Mesodermal cell (in vitro differentiated cells): Measurements from ENCODE around the gene ZNF576.
A peak's percentile ranks its signal among the peaks of the same experiment; 100 is the strongest.
"Not testable (repeated sequence)": the region's sequence is repeated elsewhere in the genome, so short reads cannot be mapped to it uniquely, and the experiment has no call there.

ENCODE experiments used
- H3K27ac ChIP-seq: 2 replicates; pipeline ENCODE4 v1.7.0; 2013; ENCODE audit warnings: mild to moderate bottlenecking, low read depth, low read length, moderate library complexity; ENCODE audit not compliant: severe bottlenecking
- H3K36me3 ChIP-seq: 2 replicates; pipeline ENCODE4 v1.7.1; 2013; ENCODE audit warnings: mild to moderate bottlenecking, low read length, moderate library complexity; ENCODE audit not compliant: control insufficient read depth, insufficient read depth
- H3K4me1 ChIP-seq: one replicate; pipeline ENCODE4 v1.7.1; 2013; ENCODE audit warnings: mild to moderate bottlenecking, low read length; ENCODE audit not compliant: insufficient read depth, control insufficient read depth, poor library complexity, severe bottlenecking
- H3K4me3 ChIP-seq: 2 replicates; pipeline ENCODE4 v1.7.0; 2013; ENCODE audit warnings: low read length, control low read depth, mild to moderate bottlenecking; ENCODE audit not compliant: insufficient read depth, poor library complexity, severe bottlenecking; ENCODE audit errors: extremely low read depth
- H3K9me3 ChIP-seq: 2 replicates; pipeline ENCODE4 v1.7.1; 2013; ENCODE audit warnings: mild to moderate bottlenecking, low read length, moderate library complexity; ENCODE audit not compliant: control insufficient read depth
- WGBS, 2 experiments: methylation state at CpG; one replicate each; pipeline ENCODE4 v1.1.5; 2013; ENCODE audit warnings: missing lambda C conversion rate in 2 of 2; ENCODE audit not compliant: insufficient coverage in 2 of 2; 5-methylcytosine and 5-hydroxymethylcytosine counted together

ZNF576 gene

GRCh38 chr19:43575156-43575950, 21.0 kb upstream of the ZNF576 start, which contains the start of the genes PINLYP and XRCC1:
Gene PINLYP, plus strand, starts transcription at chr19:43575801. Its CDS starts 1,391 bp downstream, at chr19:43577192.
Gene XRCC1, minus strand, starts transcription at chr19:43575527. Its CDS starts 69 bp downstream, at chr19:43575458.
- H3K4me1 ChIP-seq, result peaks cover 7% of the 10 kb centered on the region
- peak within 1 kb of the TSS; percentile 90 for H3K4me3 ChIP-seq
- H3K27ac ChIP-seq, result peak within 1 kb of the TSS; percentile 77
- peaks cover 9% of the 10 kb centered on the region for H3K36me3 ChIP-seq
- H3K9me3 ChIP-seq, result no peaks in the 10 kb centered on the region
- 1% methylated on average over 34 to 36 of the region's 51 CpGs for WGBS, 2 experiments

- Histone ChIP-seq H3K4me1 (peaks cover 7% of the 10 kb centered on the region), H3K4me3 (peak overlapping the region; percentile 90), H3K27ac (peak overlapping the region; percentile 75), H3K9me3 (no peaks in the 10 kb centered on the region), H3K36me3 (peaks cover 6% of the 10 kb centered on the region)
- WGBS, 2 experiments, result 90% methylated on average over 27 to 32 of the region's 37 CpGs
Observed at GRCh38 chr19:43575955-43576878, 20.2 kb upstream of the ZNF576 start.

- Histone ChIP-seq H3K4me1 (peaks cover 7% of the 10 kb centered on the region), H3K36me3 (peaks cover 3% of the 10 kb centered on the region), H3K27ac (no peak overlapping the region), H3K9me3 (no peaks in the 10 kb centered on the region), H3K4me3 (no peak overlapping the region)
- WGBS, 2 experiments, result 92 to 100% methylated on average over 3 of the region's 3 CpGs
Observed at GRCh38 chr19:43578787-43579186, 17.6 kb upstream of the ZNF576 start.

GRCh38 chr19:43581467-43581866, 14.9 kb upstream of the ZNF576 start:
- 47 to 76% methylated on average over 3 to 5 of the region's 7 CpGs for WGBS, 2 experiments
- H3K36me3 ChIP-seq, result peaks cover 4% of the 10 kb centered on the region
- H3K4me3 ChIP-seq, result no peak overlapping the region
- H3K9me3 ChIP-seq, result no peaks in the 10 kb centered on the region
- no peak overlapping the region for H3K27ac ChIP-seq
- H3K4me1 ChIP-seq, result no peaks in the 10 kb centered on the region

GRCh38 chr19:43582495-43582894, 13.9 kb upstream of the ZNF576 start:
- Histone ChIP-seq H3K4me3 (no peak overlapping the region), H3K9me3 (no peaks in the 10 kb centered on the region), H3K36me3 (peaks cover 12% of the 10 kb centered on the region), H3K4me1 (no peaks in the 10 kb centered on the region), H3K27ac (no peak overlapping the region)
- WGBS, 2 experiments, result 100% methylated on average over 1 of the region's 2 CpGs

- Histone ChIP-seq H3K27ac (no peak overlapping the region), H3K9me3 (no peaks in the 10 kb centered on the region), H3K4me3 (no peak overlapping the region), H3K4me1 (no peaks in the 10 kb centered on the region), H3K36me3 (peaks cover 21% of the 10 kb centered on the region)
- WGBS, 2 experiments, result 100% methylated on average over 1 of the region's 1 CpG
Observed at GRCh38 chr19:43584484-43584883, 11.9 kb upstream of the ZNF576 start.

- Histone ChIP-seq H3K4me3 (no peak overlapping the region), H3K36me3 (peaks cover 39% of the 10 kb centered on the region), H3K4me1 (no peaks in the 10 kb centered on the region), H3K27ac (no peak overlapping the region), H3K9me3 (no peaks in the 10 kb centered on the region)
- 83 to 93% methylated on average over 2 of the region's 2 CpGs for WGBS, 2 experiments
Observed at GRCh38 chr19:43586346-43586745, 10.0 kb upstream of the ZNF576 start.

GRCh38 chr19:43587029-43587428, 9.4 kb upstream of the ZNF576 start:
- peaks cover 45% of the 10 kb centered on the region for H3K36me3 ChIP-seq
- H3K27ac ChIP-seq, H3K4me1 ChIP-seq, H3K4me3 ChIP-seq, H3K9me3 ChIP-seq: not testable (repeated sequence)
- 94 to 98% methylated on average over 3 of the region's 3 CpGs for WGBS, 2 experiments

GRCh38 chr19:43589277-43589676, 7.1 kb upstream of the ZNF576 start:
- 100% methylated on average over 1 of the region's 5 CpGs; no CpG with 5 or more reads in 1 of the 2 experiments for WGBS, 2 experiments
- H3K36me3 ChIP-seq, result peaks cover 67% of the 10 kb centered on the region
- H3K27ac ChIP-seq, result no peak overlapping the region
- H3K9me3 ChIP-seq, result no peaks in the 10 kb centered on the region
- H3K4me3 ChIP-seq, result no peak overlapping the region
- no peaks in the 10 kb centered on the region for H3K4me1 ChIP-seq

- H3K36me3 ChIP-seq, result peaks cover 71% of the 10 kb centered on the region
- H3K27ac ChIP-seq, result no peak overlapping the region
- no peaks in the 10 kb centered on the region for H3K4me1 ChIP-seq
- WGBS, 2 experiments, result 91 to 98% methylated on average over 4 to 6 of the region's 6 CpGs
- no peaks in the 10 kb centered on the region for H3K9me3 ChIP-seq
- H3K4me3 ChIP-seq, result no peak overlapping the region
Observed at GRCh38 chr19:43589678-43590077, 6.7 kb upstream of the ZNF576 start.
